K562 (cell line): ENCODE measurements around the gene PGPEP1. TPM values are rescaled to one million over a fixed set of nuclear protein-coding genes. Genes with fewer than 3 reads are reported as not detected.
A peak's percentile ranks its signal among the peaks of the same experiment; 100 is the strongest.

Experiments
- ATAC-seq: fragments of 200-7000 bp; cut with Tn5 transposase; 3 replicates; pipeline ENCODE4 v1.9.1; 2020; ENCODE audit warnings: moderate library complexity
- BruUV-seq: library from RNA; stranded (reverse); fragments of 400-500 nt; replicated peaks from 2 replicates; lab custom pipeline; 2021; lab: Mats Ljungman, UMichigan
- CTCF ChIA-PET: fragments of 300-600 bp; formaldehyde crosslinking; extraction: SDS; loops from one replicate; lab custom pipeline; 2021; ENCODE audit warnings: low intra/inter-chr PET ratio; lab: Yijun Ruan, JAX
- POLR2A ChIA-PET: fragments of 300-600, 350-650 bp; sonication (Branson Sonifier 250); formaldehyde crosslinking; extraction: SDS; loops from one replicate; lab custom pipeline; 2021; ENCODE audit warnings: antibody characterized with exemption, inconsistent platforms; lab: Yijun Ruan, JAX
- DNase-seq, 4 experiments: peaks; one replicate each; pipeline versions ENCODE4 v3.0.0 to v3.0.0-alpha.2; 2011 to 2018; ENCODE audit warnings: low spot score in 3 of 4, mixed read lengths in 3 of 4; ENCODE audit errors: extremely low read depth in 1 of 4
- FAIRE-seq: peaks from 2 replicates; lab custom pipeline; 2011; peaks lifted over from hg19 to GRCh38; lab: Jason Lieb, UNC
- H2AFZ ChIP-seq: 2 replicates; pipeline ENCODE4 v1.6.0; 2011; ENCODE audit warnings: low read depth, low read length, control low read depth, inconsistent platforms
- H3K27ac ChIP-seq: fragments of 200-600 bp; 3 replicates; pipeline ENCODE4 v1.8.0; 2011; ENCODE audit warnings: low read depth, mild to moderate bottlenecking, control low read depth, inconsistent platforms, low read length, moderate library complexity, mixed read lengths; ENCODE audit errors: extremely low read depth
- H3K27me3 ChIP-seq, 2 experiments: fragments of 300-600 bp in 1 of 2; 2 replicates in 1 of 2; 3 replicates in 1 of 2; pipeline versions ENCODE4 v1.6.0 to v1.8.0; 2011; ENCODE audit warnings: inconsistent platforms in 2 of 2, low read length in 2 of 2, mild to moderate bottlenecking in 1 of 2, mixed read lengths in 1 of 2, moderate library complexity in 1 of 2; ENCODE audit not compliant: control insufficient read depth in 2 of 2, insufficient read depth in 2 of 2
- H3K36me3 ChIP-seq: fragments of 300-600 bp; 3 replicates; pipeline ENCODE4 v1.8.0; 2011; ENCODE audit warnings: mild to moderate bottlenecking, low read length, inconsistent platforms; ENCODE audit not compliant: control insufficient read depth, insufficient read depth
- H3K4me1 ChIP-seq, 2 experiments: fragments of 200-600 bp in 1 of 2; replicated peaks in 1 of 2; 2 replicates in 1 of 2; 3 replicates in 1 of 2; pipeline versions ENCODE4 v1.5.1 to v1.8.0; 2011; ENCODE audit warnings: inconsistent platforms in 2 of 2, low read length in 2 of 2, mild to moderate bottlenecking in 1 of 2, mixed read lengths in 1 of 2, moderate library complexity in 1 of 2; ENCODE audit not compliant: control insufficient read depth in 2 of 2, insufficient read depth in 2 of 2
- H3K4me2 ChIP-seq: 2 replicates; pipeline ENCODE4 v1.6.1; 2011; ENCODE audit warnings: low read length, control low read depth, inconsistent platforms, mixed read lengths; ENCODE audit not compliant: insufficient read depth
- H3K4me3 ChIP-seq: fragments of 200-600 bp; sonication (generic), shearing (Covaris generic); 2 replicates; pipeline ENCODE4 v1.5.1; 2016; ENCODE audit warnings: control low read depth, inconsistent platforms
- H3K79me2 ChIP-seq: fragments of 200-600 bp; 3 replicates; pipeline ENCODE4 v1.8.0; 2011; ENCODE audit warnings: low read length, inconsistent platforms; ENCODE audit not compliant: control insufficient read depth, insufficient read depth
- H3K9ac ChIP-seq, 2 experiments: 2 replicates each; pipeline versions ENCODE4 v1.6.0 to v1.6.1; 2011; ENCODE audit warnings: low read depth in 2 of 2, low read length in 2 of 2, control low read depth in 1 of 2, inconsistent platforms in 1 of 2, mild to moderate bottlenecking in 1 of 2, mixed read lengths in 1 of 2; ENCODE audit not compliant: insufficient read depth in 1 of 2
- H3K9me1 ChIP-seq: one replicate; pipeline ENCODE4 v1.6.0; 2011; ENCODE audit warnings: inconsistent platforms, mild to moderate bottlenecking, low read length, moderate library complexity; ENCODE audit not compliant: control insufficient read depth, insufficient read depth
- H3K9me3 ChIP-seq: replicated peaks from 2 replicates; pipeline ENCODE4 v1.5.1; 2011; ENCODE audit warnings: low read depth, low read length, inconsistent platforms; ENCODE audit not compliant: control insufficient read depth, insufficient read depth
- H4K20me1 ChIP-seq: replicated peaks from 2 replicates; pipeline ENCODE4 v1.6.1; 2011; ENCODE audit warnings: low read length, inconsistent platforms, mixed read lengths; ENCODE audit not compliant: control insufficient read depth, insufficient read depth
- CEBPZ ChIP-seq: fragments of 150-350 bp; IDR thresholded peaks from 2 replicates; pipeline ENCODE4 v1.6.1; 2014; ENCODE audit warnings: low read depth, mild to moderate bottlenecking, low read length, borderline replicate concordance
- FOXJ2 ChIP-seq: fragments of 200-800 bp; sonication (Bioruptor generic); IDR thresholded peaks from 2 replicates; pipeline ENCODE4 v1.6.1; 2016; ENCODE audit warnings: missing genetic modification characterization, missing compliant biosample characterization
- JUN ChIP-seq, 2 experiments: sonication (generic) in 1 of 2; formaldehyde crosslinking in 1 of 2; IDR thresholded peaks; 2 replicates each; pipeline versions ENCODE4 v1.6.1 to v1.8.0; 2012 to 2022; ENCODE audit warnings: borderline replicate concordance in 2 of 2, mild to moderate bottlenecking in 2 of 2, improper control_type of control experiment in 1 of 2, low read depth in 1 of 2, low read length in 1 of 2, missing genetic modification reagents in 1 of 2
- TFAM ChIP-seq: fragments of 250-450 bp; sonication (Bioruptor Pico); conservative IDR thresholded peaks from 2 replicates; pipeline ENCODE4 v1.5.0; 2021; ENCODE audit warnings: mild to moderate bottlenecking, moderate library complexity
- ZBTB34 ChIP-seq: fragments of 250-450 bp; sonication (Bioruptor Pico); IDR thresholded peaks from 2 replicates; pipeline ENCODE4 v1.8.0; 2021; ENCODE audit warnings: mild to moderate bottlenecking, moderate library complexity
- ZNF740 ChIP-seq, 3 experiments: fragments of 200-800 bp in 1 of 3; sonication (Bioruptor generic) in 1 of 3; sonication (generic) in 1 of 3; formaldehyde crosslinking in 1 of 3; IDR thresholded peaks; 2 replicates each; pipeline versions ENCODE4 v1.6.1 to v1.8.0; 2016 to 2022; ENCODE audit warnings: mild to moderate bottlenecking in 2 of 3, missing compliant biosample characterization in 2 of 3, missing genetic modification characterization in 2 of 3, missing genetic modification reagents in 1 of 3
- ZNF76 ChIP-seq: fragments of 250-450 bp; sonication (Bioruptor Pico); IDR thresholded peaks from 2 replicates; pipeline ENCODE4 v1.4.0; 2020; ENCODE audit warnings: mild to moderate bottlenecking, moderate library complexity, borderline replicate concordance
- WGBS: fragments of 100-300 bp; shearing (Covaris generic); methylation state at CpG from one replicate; pipeline ENCODE4 v1.1.6; 2016; ENCODE audit warnings: low coverage, mixed read lengths; ENCODE audit not compliant: insufficient coverage; ENCODE audit errors: missing lambda C conversion rate; 5-methylcytosine and 5-hydroxymethylcytosine counted together
- in situ Hi-C: fragments of 300-500 bp; cut with MboI; formaldehyde crosslinking; loops from 4 replicates; pipeline ENCODE4 v1.15.0; 2018; ENCODE audit warnings: inconsistent platforms, mixed read lengths
- intact Hi-C: fragments of 100-400 bp; cut with micrococcal nuclease; formaldehyde crosslinking; loops from 2 replicates; pipeline ENCODE4 v1.14.2; 2022
- polyA plus RNA-seq, 8 experiments: library from polyadenylated mRNA; depleted of rRNA in 4 of 8; stranded (reverse) in 5 of 8; unstranded in 3 of 8; fragments of >200 nt; fragmentation: Nextera tagmentation in 2 of 8; fragmentation: Illumina TruSeq in 1 of 8; extraction: Ambion mirVana in 2 of 8; extraction: Trizol in 1 of 8; gene quantifications; 2 replicates each; pipeline versions ENCODE4 v1.2.1 to v1.2.3, GENCODE V29; 2011 to 2014; ENCODE audit warnings: inconsistent platforms in 1 of 8, missing spikeins in 1 of 8
- total RNA-seq, 7 experiments: library from RNA; depleted of rRNA in 6 of 7; stranded (reverse); fragments of >200 nt in 6 of 7; fragmentation: Illumina TruSeq in 2 of 7; extraction: Trizol in 2 of 7; gene quantifications; 2 replicates each; pipeline versions ENCODE4 v1.2.1 to v1.2.3, GENCODE V29; 2011 to 2021; ENCODE audit warnings: low replicate concordance in 1 of 7

The PGPEP1 gene
- total and polyA plus RNA-seq, 9 of the 15 experiments (the other 6 are each of a cell fraction or from before 2014, with no cell fraction given), result 10.0 to 69.6 (median 33.5) TPM

- Histone ChIP-seq H3K9me1 (no peaks in the 10 kb centered on the region), H3K4me3 (peak within 1 kb of the TSS; percentile 89), H4K20me1 (peaks cover 19% of the 10 kb centered on the region), H3K9me3 (no peaks in the 10 kb centered on the region), H3K9ac (peak within 1 kb of the TSS; percentile 90 to 94), H3K79me2 (peaks cover 32% of the 10 kb centered on the region), H3K4me2 (peak within 1 kb of the TSS; percentile 94), H3K36me3 (peaks cover 32% of the 10 kb centered on the region; the same call in 2 of the 3 replicates), H3K27ac (peak within 1 kb of the TSS; percentile 84), H3K27me3 (no peaks in the 10 kb centered on the region), H2AFZ (peak within 1 kb of the TSS; percentile 78), H3K4me1 (peaks cover 23 to 46% of the 10 kb centered on the region in 2 experiments)
- intact Hi-C loops, result loop anchor here (1.0 to 5.0 kb wide), 4 partner anchors 12 to 105 kb away; partner anchors contain the start of gene JUND
- ChIA-PET CTCF (interaction anchor here (0.6 to 1.1 kb wide), 2 partner anchors 44 to 104 kb away, joined by 3 to 4 read pairs; no protein-coding TSS in a partner anchor), POLR2A (interaction anchor here (0.6 to 8.1 kb wide), 44 partner anchors 10 to 514 kb away, joined by 3 to 244 read pairs (median 5); partner anchors contain the start of genes IQCN, JUND, LRRC25 and LSM4)
- ATAC-seq (peak; percentile 88), DNase-seq (peak; percentile 82 to 98 (median 90)), FAIRE-seq (peak; percentile 87)
- in situ Hi-C loops, result no loop called here
- under 1% methylated on average over 22 of the region's 33 CpGs for WGBS
- no TSS peak for BruUV-seq
- TF ChIP-seq JUN (IDR thresholded peaks at IDR 0.05; ENCODE audit: borderline replicate concordance, low read depth, low read length) (peak; percentile 56), JUN (CRISPR knock-in tag; IDR thresholded peaks at IDR 0.05; ENCODE audit: borderline replicate concordance) (0 out of 2 replicates have a peak, but pooled peaks have one; percentile 66), ZNF76 (CRISPR knock-in tag) (no peak), TFAM (no peak), CEBPZ (no peak), FOXJ2 (peak; percentile 92; the same call in 1 of the 2 replicates), ZNF740 (CRISPR knock-in tag; IDR thresholded peaks at IDR 0.05) (peak; percentile 34; the same call in 1 of the 2 replicates), ZNF740 (tag; IDR thresholded peaks at IDR 0.05) (peak in 1 of 2 experiments; percentile 56; a peak in 2 of 4 replicates), ZBTB34 (CRISPR knock-in tag) (no peak)
Observed at GRCh38 chr19:18385675-18386542, 45.5 kb downstream of the PGPEP1 start, which contains the start of gene GDF15. Gene GDF15, plus strand, starts transcription at chr19:18386158. Its CDS starts 32 bp downstream, at chr19:18386190.
